ENCODE results near the gene SLC25A23.

SLC25A23 gene

GRCh38 chr19:6417713-6418561, 41.7 kb downstream of the SLC25A23 start:
- no peak for DNase-seq (ENCODE audit: low spot score)
- peaks cover 56% of the 10 kb centered on the region for H3K36me3 Mint-ChIP-seq (ENCODE audit: low read depth)
- no peaks in the 10 kb centered on the region for H3K27me3 Mint-ChIP-seq (ENCODE audit: low read depth)
- no peak overlapping the region for H3K4me3 Mint-ChIP-seq
- no peak overlapping the region for H3K27ac Mint-ChIP-seq
- H3K4me1 Mint-ChIP-seq (ENCODE audit: low read depth), result peaks cover 10% of the 10 kb centered on the region
- H3K9me3 Mint-ChIP-seq, result no peaks in the 10 kb centered on the region

DNA sequence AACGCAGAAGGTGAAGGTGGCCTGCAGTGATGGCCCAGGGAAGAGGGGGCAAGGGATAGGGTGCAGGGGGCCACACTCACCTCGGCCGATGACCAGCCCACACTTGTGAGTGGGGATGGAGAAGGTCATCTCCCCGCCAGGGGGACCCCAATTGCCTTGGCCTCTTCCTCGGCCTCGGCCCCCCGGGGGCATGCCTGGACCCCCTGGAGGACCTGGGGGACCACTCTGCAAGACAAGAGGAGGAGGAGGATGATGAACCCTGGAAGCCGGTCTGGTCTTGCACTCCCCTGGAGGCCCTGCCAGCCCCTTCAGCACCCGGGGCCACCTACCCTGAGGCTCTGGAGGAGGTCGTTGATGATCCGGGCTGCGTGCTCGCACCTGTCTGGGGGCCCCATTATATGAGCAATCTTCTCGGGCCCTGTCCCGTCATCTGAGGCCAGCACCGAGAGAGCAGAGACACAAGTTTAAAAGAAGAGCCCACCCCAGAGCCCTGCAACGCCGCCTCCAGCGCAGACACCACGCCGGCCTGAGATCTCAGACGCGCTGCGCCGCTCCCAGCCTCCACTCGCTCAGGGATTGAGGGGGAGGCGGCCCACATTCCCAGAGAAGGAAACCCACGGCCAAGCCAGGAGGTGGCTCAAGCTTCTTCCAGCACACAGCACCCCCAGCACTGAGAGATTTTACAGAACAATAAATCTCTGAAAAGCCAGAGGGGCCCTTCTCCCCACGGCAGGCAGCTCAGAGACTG, 42.8 kb downstream of the SLC25A23 start:
- DNase-seq (ENCODE audit: low spot score), result no peak
- H3K27me3 Mint-ChIP-seq (ENCODE audit: low read depth), result no peaks in the 10 kb centered on the region
- H3K4me3 Mint-ChIP-seq, result no peak overlapping the region
- peaks cover 1% of the 10 kb centered on the region for H3K4me1 Mint-ChIP-seq (ENCODE audit: low read depth)
- H3K27ac Mint-ChIP-seq, result no peak overlapping the region
- no peaks in the 10 kb centered on the region for H3K9me3 Mint-ChIP-seq
- H3K36me3 Mint-ChIP-seq (ENCODE audit: low read depth), result peaks cover 49% of the 10 kb centered on the region

DNA sequence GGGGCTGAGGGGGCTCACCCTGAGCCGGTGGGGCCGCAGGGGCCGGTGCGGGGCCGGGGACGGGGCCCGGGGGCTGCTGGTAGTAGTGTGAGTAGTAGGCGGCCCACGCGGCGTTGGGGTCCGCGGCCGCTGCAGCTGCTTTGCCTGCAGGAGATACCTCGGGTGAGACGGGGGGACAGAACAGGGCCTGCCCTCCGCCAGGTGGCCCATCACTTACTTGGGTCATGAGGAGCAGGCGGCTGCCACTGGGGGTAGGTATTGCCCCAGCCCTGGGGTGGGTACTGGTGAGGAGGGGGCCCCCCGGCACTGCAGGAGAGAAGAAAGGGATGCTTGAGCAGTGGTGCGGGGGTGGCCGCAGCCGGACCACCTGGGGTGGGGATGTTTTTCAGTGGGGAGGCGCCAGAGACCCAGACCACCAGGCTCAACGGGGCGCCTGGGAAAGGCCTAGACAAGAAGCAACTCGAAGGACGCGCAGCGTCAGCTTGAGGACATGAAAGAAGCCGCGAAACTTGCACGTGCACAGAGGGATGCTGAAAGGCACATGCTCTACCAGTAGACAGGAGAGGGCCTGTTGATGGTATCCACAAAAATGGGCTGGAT, 43.9 kb downstream of the SLC25A23 start:
- Mint-ChIP-seq H3K4me1 (ENCODE audit: low read depth) (peaks cover 1% of the 10 kb centered on the region), H3K4me3 (no peak overlapping the region), H3K36me3 (ENCODE audit: low read depth) (peaks cover 44% of the 10 kb centered on the region)

DNA sequence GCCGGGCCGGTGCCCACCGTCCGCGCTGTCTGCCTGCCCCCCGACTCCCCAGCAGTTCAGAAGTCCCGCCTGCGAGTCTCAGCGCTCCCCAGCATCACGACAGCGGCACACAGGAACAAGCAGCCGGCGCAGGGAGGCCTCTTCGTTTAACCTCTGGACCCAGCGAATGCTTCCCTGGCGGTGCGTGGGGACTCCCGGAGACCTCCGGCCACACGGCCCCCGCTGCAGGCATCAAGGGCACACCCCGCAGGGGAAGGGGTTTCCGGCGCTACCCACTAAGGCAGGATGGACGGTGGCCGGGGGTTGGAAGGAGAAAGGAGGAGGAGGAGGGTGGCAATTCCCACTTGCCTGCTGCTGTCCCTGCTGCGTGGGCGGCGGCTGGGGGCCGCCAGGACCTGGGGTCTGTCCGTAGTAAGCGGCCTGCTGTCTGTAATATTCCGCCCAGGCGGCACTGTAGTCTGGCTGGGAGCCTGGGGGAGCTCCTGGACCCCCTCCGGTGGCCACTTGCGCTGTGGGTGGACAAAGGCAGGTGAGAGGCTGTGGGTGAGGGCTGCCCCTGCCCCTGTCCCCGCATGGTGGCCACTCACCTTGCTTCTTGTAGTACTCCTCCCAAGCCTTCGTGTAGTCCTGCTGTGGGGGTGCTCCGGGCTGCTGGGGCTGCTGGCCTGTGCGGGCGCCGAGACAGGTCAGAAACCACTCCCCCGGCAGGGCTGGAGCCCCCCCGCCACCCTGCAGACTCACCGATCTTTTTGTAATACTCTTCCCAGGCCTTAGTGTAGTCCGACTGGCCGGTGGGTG, 44.6 kb downstream of the SLC25A23 start:
- H3K36me3 Mint-ChIP-seq (ENCODE audit: low read depth), result peaks cover 39% of the 10 kb centered on the region
- no peaks in the 10 kb centered on the region for H3K27me3 Mint-ChIP-seq (ENCODE audit: low read depth)
- H3K4me1 Mint-ChIP-seq (ENCODE audit: low read depth), result peaks cover 1% of the 10 kb centered on the region
- DNase-seq (ENCODE audit: low spot score), result no peak
- no peak overlapping the region for H3K27ac Mint-ChIP-seq
- no peak overlapping the region for H3K4me3 Mint-ChIP-seq
- no peaks in the 10 kb centered on the region for H3K9me3 Mint-ChIP-seq

More for the DNA sequence above, 43.9 kb downstream of the SLC25A23 start:
- H3K27me3 Mint-ChIP-seq (ENCODE audit: low read depth), result no peaks in the 10 kb centered on the region
- DNase-seq (ENCODE audit: low spot score), result no peak
- H3K27ac Mint-ChIP-seq, result no peak overlapping the region
- no peaks in the 10 kb centered on the region for H3K9me3 Mint-ChIP-seq

GRCh38 chr19:6413721-6414643, 45.6 kb downstream of the SLC25A23 start:
- no peaks in the 10 kb centered on the region for H3K27me3 Mint-ChIP-seq (ENCODE audit: low read depth)
- H3K27ac Mint-ChIP-seq, result no peak overlapping the region
- H3K36me3 Mint-ChIP-seq (ENCODE audit: low read depth), result peaks cover 33% of the 10 kb centered on the region
- H3K9me3 Mint-ChIP-seq, result no peaks in the 10 kb centered on the region
- no peaks in the 10 kb centered on the region for H3K4me1 Mint-ChIP-seq (ENCODE audit: low read depth)
- DNase-seq (ENCODE audit: low spot score), result no peak
- H3K4me3 Mint-ChIP-seq, result no peak overlapping the region

GRCh38 chr19:6413291-6413690, 46.3 kb downstream of the SLC25A23 start:
- DNase-seq (ENCODE audit: low spot score), result no peak
- no peak overlapping the region for H3K4me3 Mint-ChIP-seq
- no peaks in the 10 kb centered on the region for H3K27me3 Mint-ChIP-seq (ENCODE audit: low read depth)
- no peaks in the 10 kb centered on the region for H3K9me3 Mint-ChIP-seq
- H3K36me3 Mint-ChIP-seq (ENCODE audit: low read depth), result peaks cover 26% of the 10 kb centered on the region
- no peak overlapping the region for H3K27ac Mint-ChIP-seq
- no peaks in the 10 kb centered on the region for H3K4me1 Mint-ChIP-seq (ENCODE audit: low read depth)

DNA sequence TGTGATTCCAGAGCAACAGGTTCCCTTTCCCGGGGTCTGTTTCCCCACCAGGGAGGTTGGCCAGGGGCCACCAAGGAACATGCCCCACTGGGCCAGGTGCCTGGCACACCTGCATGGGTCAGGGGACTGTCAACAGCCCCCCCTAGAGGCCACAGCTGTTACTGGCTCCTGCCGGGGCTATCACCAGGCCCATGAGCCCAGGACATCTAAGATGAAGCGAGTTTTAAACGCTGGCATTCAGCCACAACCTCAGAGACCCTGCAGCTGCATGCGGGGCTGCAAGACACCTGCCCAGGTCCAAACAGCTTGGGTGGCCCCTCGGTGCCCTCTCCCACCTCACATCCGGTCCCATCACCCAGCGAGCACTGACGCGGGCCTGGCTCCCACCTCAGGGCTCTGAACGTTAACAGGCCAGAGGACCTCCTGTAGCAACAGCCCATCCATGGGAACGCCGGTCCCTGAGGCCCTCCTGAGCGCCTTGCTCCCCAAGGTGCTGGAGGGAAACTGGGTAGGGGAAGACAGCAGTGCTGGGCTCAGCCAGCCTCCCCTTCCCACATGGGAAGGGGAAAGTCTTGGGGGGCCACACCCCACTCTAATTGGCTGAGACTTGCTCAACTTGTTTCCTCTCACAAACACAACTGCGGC, 47.0 kb downstream of the SLC25A23 start:
- Mint-ChIP-seq H3K4me1 (ENCODE audit: low read depth) (no peaks in the 10 kb centered on the region), H3K4me3 (no peak overlapping the region)

GRCh38 chr19:6412061-6412446, 47.5 kb downstream of the SLC25A23 start:
- Mint-ChIP-seq H3K4me3 (no peak overlapping the region), H3K27me3 (ENCODE audit: low read depth) (no peaks in the 10 kb centered on the region), H3K36me3 (ENCODE audit: low read depth) (peaks cover 20% of the 10 kb centered on the region), H3K9me3 (no peaks in the 10 kb centered on the region), H3K4me1 (ENCODE audit: low read depth) (no peaks in the 10 kb centered on the region), H3K27ac (no peak overlapping the region)
- DNase-seq (ENCODE audit: low spot score), result no peak

More for the DNA sequence above, 47.0 kb downstream of the SLC25A23 start:
- Mint-ChIP-seq H3K27me3 (ENCODE audit: low read depth) (no peaks in the 10 kb centered on the region), H3K36me3 (ENCODE audit: low read depth) (peaks cover 22% of the 10 kb centered on the region), H3K9me3 (no peaks in the 10 kb centered on the region), H3K27ac (no peak overlapping the region)
- DNase-seq (ENCODE audit: low spot score), result no peak

DNA sequence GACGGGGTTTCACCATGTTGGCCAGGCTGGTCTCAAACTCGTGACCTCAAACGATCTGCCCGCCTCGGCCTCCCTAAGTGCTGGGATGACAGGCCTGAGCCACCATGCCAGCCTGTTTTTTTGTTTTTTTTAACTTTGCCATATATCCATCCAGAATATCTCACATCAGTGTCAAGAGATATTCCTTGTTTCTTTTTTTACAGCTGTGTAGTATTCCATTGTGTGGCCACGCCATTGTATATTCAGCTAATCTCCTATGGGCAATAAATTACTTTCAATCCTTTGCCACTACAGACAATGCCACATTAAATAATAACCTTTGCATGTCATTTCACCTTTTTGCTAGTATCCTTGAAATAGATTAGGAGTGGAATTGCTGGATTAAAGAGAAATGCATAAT, 50.2 kb downstream of the SLC25A23 start:
- no peak for DNase-seq (ENCODE audit: low spot score)
- Mint-ChIP-seq H3K9me3 (no peaks in the 10 kb centered on the region), H3K4me3 (no peak overlapping the region), H3K27ac (no peak overlapping the region), H3K4me1 (ENCODE audit: low read depth) (no peaks in the 10 kb centered on the region), H3K27me3 (ENCODE audit: low read depth) (no peaks in the 10 kb centered on the region), H3K36me3 (ENCODE audit: low read depth) (peaks cover 10% of the 10 kb centered on the region)

DNA sequence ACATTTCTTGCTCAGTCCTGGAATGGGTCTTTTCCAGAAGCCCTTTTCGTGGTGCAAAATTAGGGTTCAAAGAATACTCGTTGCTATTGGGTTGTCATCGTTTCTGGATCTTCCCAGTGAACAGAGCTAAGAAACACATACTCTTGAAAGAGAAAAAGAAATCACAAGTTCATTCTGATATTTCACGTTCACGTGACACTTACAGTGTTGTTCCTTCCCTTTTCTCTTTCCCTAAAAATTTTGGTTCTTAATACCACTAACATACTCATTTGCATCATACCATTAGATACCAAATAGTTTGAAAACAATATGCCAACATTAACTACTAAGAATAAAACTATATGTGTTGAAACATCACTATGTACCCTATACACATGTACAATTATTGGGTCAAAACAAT, 53.2 kb downstream of the SLC25A23 start:
- no peak overlapping the region for H3K27ac Mint-ChIP-seq

DNA sequence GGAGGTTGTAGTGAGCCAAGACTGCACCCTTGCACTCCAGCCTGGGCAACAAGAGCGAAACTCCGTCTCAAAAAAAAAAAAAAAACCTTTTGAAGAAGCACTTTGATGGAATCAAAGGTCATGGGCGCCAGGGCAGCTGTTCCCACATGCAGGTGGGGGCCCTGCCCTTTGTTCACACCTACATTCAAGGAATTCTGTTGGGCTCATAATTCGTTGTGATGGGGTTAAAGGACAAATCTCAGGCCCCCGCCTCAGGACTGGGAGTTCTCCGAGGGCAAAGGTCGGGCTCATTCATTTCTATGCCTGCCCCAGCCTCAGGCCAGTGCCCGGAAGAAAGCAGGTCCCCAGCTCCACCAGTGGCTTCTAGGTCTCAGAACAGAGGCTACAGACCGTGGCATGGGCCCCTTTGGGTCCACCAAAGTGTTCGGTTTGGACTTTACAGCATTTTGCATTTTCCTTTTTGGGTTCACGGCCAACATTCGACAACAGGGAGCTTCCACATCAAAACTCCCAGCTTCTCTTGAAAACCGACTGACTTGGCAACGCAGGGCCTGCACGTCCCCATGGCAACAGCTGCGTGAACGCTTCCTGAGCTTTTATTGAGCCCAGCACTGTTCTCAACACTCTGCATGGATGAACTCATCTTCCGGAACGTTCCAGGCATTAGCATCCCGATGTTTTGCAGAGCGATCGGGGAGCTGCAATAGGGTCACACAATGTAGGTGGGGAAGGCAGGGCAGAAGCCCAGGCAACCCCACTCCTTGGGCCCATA, 56.6 kb downstream of the SLC25A23 start:
- Mint-ChIP-seq H3K9me3 (no peaks in the 10 kb centered on the region), H3K36me3 (ENCODE audit: low read depth) (no peaks in the 10 kb centered on the region), H3K27me3 (ENCODE audit: low read depth) (no peaks in the 10 kb centered on the region), H3K27ac (no peak overlapping the region), H3K4me3 (no peak overlapping the region), H3K4me1 (ENCODE audit: low read depth) (no peaks in the 10 kb centered on the region)
- no peak for DNase-seq (ENCODE audit: low spot score)

More for the DNA sequence above, 53.2 kb downstream of the SLC25A23 start:
- Mint-ChIP-seq H3K4me3 (no peak overlapping the region), H3K4me1 (ENCODE audit: low read depth) (no peaks in the 10 kb centered on the region), H3K9me3 (no peaks in the 10 kb centered on the region), H3K27me3 (ENCODE audit: low read depth) (no peaks in the 10 kb centered on the region), H3K36me3 (ENCODE audit: low read depth) (no peaks in the 10 kb centered on the region)
- no peak for DNase-seq (ENCODE audit: low spot score)

DNA sequence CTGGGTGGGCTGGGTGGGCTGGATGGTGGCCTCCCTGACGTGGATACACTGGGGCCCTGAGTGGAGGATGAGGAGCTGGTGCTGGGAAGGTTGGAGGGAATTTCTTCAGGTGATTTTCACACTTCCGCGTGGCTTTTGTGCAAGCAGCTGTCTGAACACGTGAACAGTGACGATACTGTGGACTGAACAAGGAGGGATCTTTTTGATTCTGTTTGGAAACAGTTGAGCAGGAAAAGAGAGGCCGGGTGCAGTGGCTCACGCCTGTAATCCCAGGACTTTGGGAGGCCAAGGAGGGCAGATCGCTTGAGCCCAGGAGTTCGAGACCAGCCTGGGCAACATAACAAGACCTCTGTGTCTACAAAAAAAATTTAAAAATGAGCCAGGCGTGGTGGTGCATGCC, 57.5 kb downstream of the SLC25A23 start:
- no peak overlapping the region for H3K4me3 Mint-ChIP-seq
- no peaks in the 10 kb centered on the region for H3K27me3 Mint-ChIP-seq (ENCODE audit: low read depth)
- no peaks in the 10 kb centered on the region for H3K36me3 Mint-ChIP-seq (ENCODE audit: low read depth)
- no peaks in the 10 kb centered on the region for H3K9me3 Mint-ChIP-seq
- no peak for DNase-seq (ENCODE audit: low spot score)
- H3K4me1 Mint-ChIP-seq (ENCODE audit: low read depth), result no peaks in the 10 kb centered on the region
- H3K27ac Mint-ChIP-seq, result no peak overlapping the region
